ENCODE results near the gene KRT79. TPM values are rescaled to one million over a fixed set of nuclear protein-coding genes. Genes with fewer than 3 reads are reported as not detected.
"Not testable (repeated sequence)": the region's sequence is repeated elsewhere in the genome, so short reads cannot be mapped to it uniquely, and the experiment has no call there.

Gene KRT79
- total RNA-seq, 3 donors from 2014 or later = not detected

- no peak for ATAC-seq
- H3K4me1 ChIP-seq (ENCODE audit: low read depth) = peaks cover 8% of the 10 kb centered on the region
- no peak for DNase-seq
- H3K9me3 ChIP-seq = no peaks in the 10 kb centered on the region
- no peaks in the 10 kb centered on the region for H3K36me3 ChIP-seq (ENCODE audit: low read depth)
- TF ChIP-seq CTCF (IDR thresholded peaks at IDR 0.05) = no peak
- H3K4me3 ChIP-seq = no peak overlapping the region
- intact Hi-C loops (cut with DNase I, micrococcal nuclease) = no loop called here
Measured at GRCh38 chr12:52796429-52796794, 37.7 kb downstream of the KRT79 start.

GRCh38 chr12:52795694-52796428, 38.2 kb downstream of the KRT79 start, which contains the start of gene KRT3:
Gene KRT3, minus strand, starts transcription at chr12:52796117. Its CDS starts 75 bp downstream, at chr12:52796042.
- H3K9me3 ChIP-seq = no peaks in the 10 kb centered on the region
- no peak for TF ChIP-seq CTCF (IDR thresholded peaks at IDR 0.05)
- intact Hi-C loops (cut with DNase I, micrococcal nuclease) = no loop called here
- peaks cover 7% of the 10 kb centered on the region for H3K4me1 ChIP-seq (ENCODE audit: low read depth)
- no peak within 1 kb of the TSS for H3K4me3 ChIP-seq
- H3K36me3 ChIP-seq (ENCODE audit: low read depth) = no peaks in the 10 kb centered on the region
- DNase-seq = no peak
- no peak for ATAC-seq

GRCh38 chr12:52795332-52795674, 38.8 kb downstream of the KRT79 start:
- intact Hi-C loops (cut with DNase I, micrococcal nuclease); H3K9me3 ChIP-seq; DNase-seq; H3K4me1 ChIP-seq (ENCODE audit: low read depth); H3K36me3 ChIP-seq (ENCODE audit: low read depth); H3K4me3 ChIP-seq; ATAC-seq: not testable (repeated sequence)

- H3K9me3 ChIP-seq = no peaks in the 10 kb centered on the region
- no peak for TF ChIP-seq CTCF (IDR thresholded peaks at IDR 0.05)
- H3K36me3 ChIP-seq (ENCODE audit: low read depth) = no peaks in the 10 kb centered on the region
- no peak overlapping the region for H3K4me3 ChIP-seq
- DNase-seq = no peak
- intact Hi-C loops (cut with DNase I, micrococcal nuclease) = no loop called here
- no peak for ATAC-seq
- H3K4me1 ChIP-seq (ENCODE audit: low read depth) = no peaks in the 10 kb centered on the region
Measured at GRCh38 chr12:52794479-52795331, 39.4 kb downstream of the KRT79 start.

- TF ChIP-seq CTCF (IDR thresholded peaks at IDR 0.05) = no peak
- DNase-seq (no peak), ATAC-seq (no peak)
- intact Hi-C loops (cut with DNase I, micrococcal nuclease) = no loop called here
- Histone ChIP-seq H3K4me1 (ENCODE audit: low read depth) (no peaks in the 10 kb centered on the region), H3K4me3 (no peak overlapping the region), H3K9me3 (no peaks in the 10 kb centered on the region), H3K36me3 (ENCODE audit: low read depth) (no peaks in the 10 kb centered on the region)
Measured at GRCh38 chr12:52792185-52793029, 41.7 kb downstream of the KRT79 start.

Data from mucosa of descending colon (tissue), 3 donors.